Kidney capillary endothelial cell (primary cell): Measurements from ENCODE around the gene TET2.

Experiments
- DNase-seq: peaks from one replicate; pipeline ENCODE4 v3.0.0-alpha.2; 2018; ENCODE audit warnings: low spot score

The TET2 gene

DNA sequence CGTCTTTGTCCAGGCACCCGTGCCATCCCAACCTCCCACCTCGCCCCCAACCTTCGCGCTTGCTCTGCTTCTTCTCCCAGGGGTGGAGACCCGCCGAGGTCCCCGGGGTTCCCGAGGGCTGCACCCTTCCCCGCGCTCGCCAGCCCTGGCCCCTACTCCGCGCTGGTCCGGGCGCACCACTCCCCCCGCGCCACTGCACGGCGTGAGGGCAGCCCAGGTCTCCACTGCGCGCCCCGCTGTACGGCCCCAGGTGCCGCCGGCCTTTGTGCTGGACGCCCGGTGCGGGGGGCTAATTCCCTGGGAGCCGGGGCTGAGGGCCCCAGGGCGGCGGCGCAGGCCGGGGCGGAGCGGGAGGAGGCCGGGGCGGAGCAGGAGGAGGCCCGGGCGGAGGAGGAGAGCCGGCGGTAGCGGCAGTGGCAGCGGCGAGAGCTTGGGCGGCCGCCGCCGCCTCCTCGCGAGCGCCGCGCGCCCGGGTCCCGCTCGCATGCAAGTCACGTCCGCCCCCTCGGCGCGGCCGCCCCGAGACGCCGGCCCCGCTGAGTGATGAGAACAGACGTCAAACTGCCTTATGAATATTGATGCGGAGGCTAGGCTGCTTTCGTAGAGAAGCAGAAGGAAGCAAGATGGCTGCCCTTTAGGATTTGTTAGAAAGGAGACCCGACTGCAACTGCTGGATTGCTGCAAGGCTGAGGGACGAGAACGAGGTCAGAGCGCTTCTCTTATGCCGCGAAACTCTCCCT, at the start of gene TET2:
Gene TET2 (plus strand): TSS at position 601 of the 740 bp plus-strand sequence. CDS start 87,067 bp downstream, outside the sequence.
- DNase-seq, result peak; percentile 77

GRCh38 chr4:105102016-105102415, 44.7 kb upstream of the TET2 start:
- DNase-seq, result no peak

GRCh38 chr4:105106426-105106825, 40.2 kb upstream of the TET2 start:
- no peak for DNase-seq

- no peak for DNase-seq
Observed at GRCh38 chr4:105107095-105107856, 39.4 kb upstream of the TET2 start.

DNA sequence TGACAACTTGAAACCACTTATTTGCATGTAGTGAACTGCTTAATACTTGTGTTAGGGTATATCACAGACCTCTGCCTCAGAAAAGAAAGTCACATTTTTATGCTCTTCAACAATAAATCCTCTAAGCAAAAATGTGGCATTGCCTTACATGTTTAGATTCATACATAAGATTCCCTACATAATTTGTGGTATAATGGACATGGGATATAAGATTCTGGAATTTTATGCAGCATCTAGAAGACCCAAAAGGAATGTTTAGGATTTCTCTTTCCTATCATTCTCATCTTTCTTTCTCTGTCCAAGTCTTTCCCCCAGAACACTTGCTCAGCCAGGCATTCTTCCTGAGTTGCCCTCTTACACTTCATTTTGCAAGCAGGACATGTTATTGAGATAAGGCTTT, 37.7 kb upstream of the TET2 start:
- no peak for DNase-seq

DNA sequence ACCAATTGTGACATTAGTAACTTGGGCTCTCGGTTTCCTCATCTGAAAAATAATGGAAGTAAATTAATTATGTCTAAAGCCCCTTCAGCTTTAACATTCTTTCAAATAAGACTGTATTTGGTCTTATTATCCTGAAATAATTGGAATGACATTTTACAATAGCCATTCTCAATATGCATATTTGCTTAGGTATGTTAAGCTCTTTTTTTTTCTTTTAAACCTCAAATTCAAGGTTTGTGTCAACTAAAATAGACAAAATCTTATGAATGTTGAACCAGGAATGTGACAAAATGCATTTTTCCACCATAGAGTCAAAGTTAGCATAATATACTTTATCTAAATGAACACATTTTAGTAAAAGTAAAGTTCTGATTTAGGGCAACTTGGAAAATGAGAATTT, 34.4 kb upstream of the TET2 start:
- no peak for DNase-seq

DNA sequence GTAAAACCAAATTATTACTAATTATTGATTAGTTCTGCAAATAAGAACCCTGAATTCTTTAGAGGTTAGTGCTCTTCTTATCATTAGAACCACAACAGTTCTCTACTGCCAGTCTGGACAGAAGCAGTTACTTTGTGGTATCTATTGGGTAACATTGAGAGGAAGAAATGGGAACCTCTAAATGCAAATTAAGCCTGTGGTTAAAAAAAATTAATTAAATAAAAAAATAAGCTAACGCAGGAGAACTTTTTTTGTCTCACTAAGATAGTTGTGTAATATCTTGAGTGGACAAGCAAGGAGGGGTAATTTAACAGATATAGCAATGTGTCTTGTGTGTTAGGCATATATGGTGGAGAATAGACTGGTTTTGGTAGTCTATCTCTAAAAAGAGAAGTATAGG, 32.9 kb upstream of the TET2 start:
- no peak for DNase-seq

DNA sequence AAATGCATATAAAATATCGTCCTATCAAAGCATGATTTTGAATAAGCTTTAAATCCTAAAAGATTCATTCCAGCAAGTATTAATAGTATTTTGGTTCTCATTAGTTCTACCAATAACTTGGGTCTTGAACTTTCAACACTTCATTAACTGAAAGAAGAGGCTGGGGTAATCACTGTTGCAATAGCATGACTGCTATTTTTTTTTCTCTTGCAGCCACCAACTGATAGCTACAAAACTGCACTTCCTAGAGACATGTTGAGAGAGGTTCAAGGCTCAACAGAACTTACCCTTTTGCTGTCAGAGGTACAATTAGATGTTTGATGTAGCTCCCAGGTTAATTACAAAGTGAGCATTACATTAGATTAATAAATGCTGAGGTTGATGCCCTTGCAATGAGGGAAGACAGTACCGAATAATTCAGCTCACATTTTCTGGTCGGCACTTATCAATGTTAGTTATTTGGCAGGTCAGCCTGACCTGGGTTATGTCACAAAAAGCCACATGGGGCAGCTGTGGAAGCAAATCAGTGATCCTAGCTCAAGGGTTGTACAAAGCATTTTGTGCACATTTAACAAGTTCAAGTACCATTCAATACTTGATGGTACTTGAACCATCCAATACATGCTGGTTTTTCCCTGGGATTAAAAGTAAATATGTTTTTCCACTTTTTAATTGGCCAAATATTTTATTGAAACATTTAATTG, 29.9 kb upstream of the TET2 start:
- DNase-seq, result no peak

DNA sequence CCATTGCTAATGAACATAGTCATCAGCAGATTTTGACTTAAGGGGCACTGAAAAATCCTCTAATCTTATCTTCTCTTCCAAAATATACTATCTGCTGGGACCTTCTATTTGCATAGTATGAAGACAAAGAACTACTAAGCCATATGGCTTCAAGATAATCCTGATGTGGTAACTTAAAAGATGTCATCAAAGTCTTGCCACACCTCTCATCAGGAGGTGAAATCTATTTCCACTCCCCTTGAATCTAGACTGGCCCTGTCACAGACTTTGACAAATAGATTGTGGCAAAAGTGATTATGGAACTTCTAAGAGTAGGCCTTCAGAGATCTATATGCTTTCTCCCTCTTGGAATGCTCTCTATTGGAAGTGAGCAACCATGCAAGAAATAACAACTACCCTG, 27.3 kb upstream of the TET2 start:
- DNase-seq, result no peak

- no peak for DNase-seq
Observed at GRCh38 chr4:105120626-105121025, 26.1 kb upstream of the TET2 start.

DNA sequence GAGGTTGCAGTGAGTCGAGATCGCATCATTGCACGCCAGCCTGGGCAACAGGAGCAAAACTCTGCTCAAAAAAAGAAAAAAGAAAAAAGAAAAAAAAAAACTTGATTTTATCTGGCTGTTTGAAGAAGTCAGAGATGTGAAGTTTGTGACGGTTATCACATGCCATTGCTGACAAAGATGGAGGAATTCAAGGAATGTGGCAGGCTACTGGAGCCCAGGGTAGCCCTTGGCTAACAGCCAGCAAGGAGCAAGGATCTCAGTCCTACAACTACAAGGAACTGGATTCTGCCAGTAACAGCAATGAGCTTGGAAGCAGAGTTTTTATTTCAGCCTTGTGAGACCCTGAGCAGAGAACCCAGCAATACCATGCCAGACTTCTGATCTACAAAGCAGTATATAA, 24.3 kb upstream of the TET2 start:
- no peak for DNase-seq

DNA sequence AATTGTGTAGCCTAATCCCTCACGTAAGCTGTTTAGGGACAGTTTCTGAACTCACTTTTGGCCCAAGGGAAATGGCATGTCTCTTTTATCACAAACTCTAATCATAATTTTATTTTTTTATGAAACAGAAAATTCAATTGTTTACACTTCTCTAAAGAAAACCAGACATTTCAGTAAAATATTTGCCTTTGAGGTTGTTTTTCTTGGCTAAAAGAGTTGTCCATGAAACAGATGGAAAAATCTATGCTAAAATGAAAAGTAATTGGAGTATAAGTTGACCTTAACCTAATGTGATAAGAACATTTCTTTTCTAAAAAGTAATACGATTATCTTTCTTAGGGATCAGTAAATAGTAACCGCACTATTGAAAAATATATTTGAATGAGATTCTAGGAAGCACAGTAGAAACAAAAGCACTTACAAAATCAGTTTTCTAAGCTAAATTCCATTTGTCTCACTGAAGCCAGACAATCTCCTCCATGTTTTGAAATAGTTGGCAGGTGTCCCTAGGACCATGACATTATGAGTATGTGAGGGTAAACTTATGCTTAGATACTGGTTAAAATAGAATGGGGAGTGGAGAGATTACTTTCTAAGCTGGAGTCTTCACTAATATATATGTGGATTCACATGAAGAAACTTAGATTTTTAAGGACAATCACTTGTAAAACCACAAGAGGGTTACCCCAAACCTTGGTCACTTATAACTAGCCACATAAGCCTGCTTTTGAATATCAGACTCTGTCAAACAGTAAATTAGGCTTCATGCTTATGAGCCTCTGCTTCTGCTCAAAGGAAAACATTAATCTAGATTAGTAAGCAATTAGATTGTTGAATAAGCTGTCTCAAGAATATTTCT, 20.1 kb upstream of the TET2 start:
- DNase-seq, result no peak

- DNase-seq, result no peak
Observed at GRCh38 chr4:105127170-105127445, 19.6 kb upstream of the TET2 start.

DNA sequence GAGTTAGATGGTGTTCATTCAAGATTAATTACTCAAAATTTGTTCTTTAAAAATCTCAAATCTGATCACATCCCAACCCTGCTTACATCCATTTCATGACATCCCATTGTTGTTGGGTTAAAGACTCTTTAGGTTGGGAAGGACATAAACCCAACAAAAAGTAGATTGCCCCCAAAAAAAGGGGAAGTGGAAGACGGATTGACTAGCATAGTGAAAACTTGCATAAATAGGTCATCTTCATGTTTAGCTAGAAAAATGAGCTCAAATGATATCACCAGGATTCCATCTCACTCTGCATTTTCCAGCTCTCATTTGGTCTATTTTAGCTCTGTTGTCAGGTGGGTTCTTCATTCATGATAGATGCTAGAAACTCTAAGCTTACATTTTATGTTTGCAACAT, 18.5 kb upstream of the TET2 start:
- no peak for DNase-seq

- DNase-seq, result no peak
Observed at GRCh38 chr4:105129286-105130040, 17.2 kb upstream of the TET2 start.

DNA sequence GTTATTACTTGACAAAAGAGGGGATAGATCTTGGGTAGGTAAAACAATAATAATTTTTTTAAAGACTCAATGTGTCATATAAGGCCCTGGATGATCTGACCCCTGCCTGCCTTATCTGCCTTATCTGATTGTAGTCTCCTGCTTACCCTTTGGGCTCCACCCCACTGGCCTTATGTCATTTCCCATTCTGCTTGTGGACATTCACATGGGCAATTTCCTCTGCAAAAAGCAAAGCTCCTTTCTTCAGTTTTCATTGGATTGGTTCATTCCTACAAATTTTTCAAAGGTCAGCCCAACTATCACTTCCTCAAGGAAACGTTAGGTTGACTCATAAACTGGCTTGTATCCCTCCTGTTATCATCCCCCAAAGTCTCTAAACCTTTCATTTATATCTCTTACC, 15.7 kb upstream of the TET2 start:
- peak; percentile 26 for DNase-seq

GRCh38 chr4:105133976-105134375, 12.7 kb upstream of the TET2 start:
- DNase-seq, result no peak

DNA sequence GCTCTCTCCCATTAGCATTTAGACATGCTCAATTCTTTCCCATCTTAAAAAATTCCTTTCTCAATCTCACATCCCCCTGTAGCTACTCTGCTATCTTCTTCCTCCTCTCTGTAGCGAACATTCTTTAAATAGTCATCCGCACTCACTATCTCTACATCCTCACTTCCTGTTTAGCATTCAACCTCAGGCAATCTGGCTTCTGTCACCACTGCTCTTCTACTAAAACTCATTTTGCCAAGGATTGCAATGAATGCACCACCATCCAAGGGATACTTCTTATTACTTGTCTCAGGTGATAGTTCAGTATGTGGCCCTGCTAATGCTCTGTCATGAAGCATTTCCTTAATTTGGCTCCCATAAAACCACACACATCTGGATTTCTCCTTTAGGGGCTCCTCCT, 10.9 kb upstream of the TET2 start:
- no peak for DNase-seq

- DNase-seq, result no peak
Observed at GRCh38 chr4:105137121-105137875, 9.4 kb upstream of the TET2 start.

GRCh38 chr4:105139646-105140045, 7.0 kb upstream of the TET2 start:
- no peak for DNase-seq
